Breast epithelium (tissue), 3 donors: Measurements from ENCODE around the gene HAPLN3.

Experiments
- POLR2AphosphoS5 ChIP-seq, 3 donors: sonication (generic); formaldehyde crosslinking; IDR thresholded peaks; one replicate each; pipeline ENCODE4 v1.6.1; 2017; ENCODE audit warnings: antibody characterized with exemption in 3 of 3
- TF ChIP-seq, protein P1 (sequence below), 3 donors: fragments of 450-650 bp; IDR thresholded peaks; one replicate each; pipeline ENCODE4 v1.5.1; 2016 to 2017; ENCODE audit warnings: antibody characterized with exemption in 3 of 3, mild to moderate bottlenecking in 3 of 3, moderate library complexity in 3 of 3

GRCh38 chr15:88905576-88905975, 10.2 kb upstream of the HAPLN3 start:
- TF ChIP-seq, protein P1, sequence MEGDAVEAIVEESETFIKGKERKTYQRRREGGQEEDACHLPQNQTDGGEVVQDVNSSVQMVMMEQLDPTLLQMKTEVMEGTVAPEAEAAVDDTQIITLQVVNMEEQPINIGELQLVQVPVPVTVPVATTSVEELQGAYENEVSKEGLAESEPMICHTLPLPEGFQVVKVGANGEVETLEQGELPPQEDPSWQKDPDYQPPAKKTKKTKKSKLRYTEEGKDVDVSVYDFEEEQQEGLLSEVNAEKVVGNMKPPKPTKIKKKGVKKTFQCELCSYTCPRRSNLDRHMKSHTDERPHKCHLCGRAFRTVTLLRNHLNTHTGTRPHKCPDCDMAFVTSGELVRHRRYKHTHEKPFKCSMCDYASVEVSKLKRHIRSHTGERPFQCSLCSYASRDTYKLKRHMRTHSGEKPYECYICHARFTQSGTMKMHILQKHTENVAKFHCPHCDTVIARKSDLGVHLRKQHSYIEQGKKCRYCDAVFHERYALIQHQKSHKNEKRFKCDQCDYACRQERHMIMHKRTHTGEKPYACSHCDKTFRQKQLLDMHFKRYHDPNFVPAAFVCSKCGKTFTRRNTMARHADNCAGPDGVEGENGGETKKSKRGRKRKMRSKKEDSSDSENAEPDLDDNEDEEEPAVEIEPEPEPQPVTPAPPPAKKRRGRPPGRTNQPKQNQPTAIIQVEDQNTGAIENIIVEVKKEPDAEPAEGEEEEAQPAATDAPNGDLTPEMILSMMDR (IDR thresholded peaks at IDR 0.05), result no peak
- no peak for TF ChIP-seq POLR2AphosphoS5 (IDR thresholded peaks at IDR 0.05)
